Measurements from ENCODE around the gene TSNAXIP1.

TSNAXIP1 gene, protein sequence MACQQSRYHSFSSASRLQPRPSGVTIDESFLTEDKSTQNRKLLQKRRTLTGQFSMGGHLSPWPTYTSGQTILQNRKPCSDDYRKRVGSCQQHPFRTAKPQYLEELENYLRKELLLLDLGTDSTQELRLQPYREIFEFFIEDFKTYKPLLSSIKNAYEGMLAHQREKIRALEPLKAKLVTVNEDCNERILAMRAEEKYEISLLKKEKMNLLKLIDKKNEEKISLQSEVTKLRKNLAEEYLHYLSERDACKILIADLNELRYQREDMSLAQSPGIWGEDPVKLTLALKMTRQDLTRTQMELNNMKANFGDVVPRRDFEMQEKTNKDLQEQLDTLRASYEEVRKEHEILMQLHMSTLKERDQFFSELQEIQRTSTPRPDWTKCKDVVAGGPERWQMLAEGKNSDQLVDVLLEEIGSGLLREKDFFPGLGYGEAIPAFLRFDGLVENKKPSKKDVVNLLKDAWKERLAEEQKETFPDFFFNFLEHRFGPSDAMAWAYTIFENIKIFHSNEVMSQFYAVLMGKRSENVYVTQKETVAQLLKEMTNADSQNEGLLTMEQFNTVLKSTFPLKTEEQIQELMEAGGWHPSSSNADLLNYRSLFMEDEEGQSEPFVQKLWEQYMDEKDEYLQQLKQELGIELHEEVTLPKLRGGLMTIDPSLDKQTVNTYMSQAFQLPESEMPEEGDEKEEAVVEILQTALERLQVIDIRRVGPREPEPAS

DNA sequence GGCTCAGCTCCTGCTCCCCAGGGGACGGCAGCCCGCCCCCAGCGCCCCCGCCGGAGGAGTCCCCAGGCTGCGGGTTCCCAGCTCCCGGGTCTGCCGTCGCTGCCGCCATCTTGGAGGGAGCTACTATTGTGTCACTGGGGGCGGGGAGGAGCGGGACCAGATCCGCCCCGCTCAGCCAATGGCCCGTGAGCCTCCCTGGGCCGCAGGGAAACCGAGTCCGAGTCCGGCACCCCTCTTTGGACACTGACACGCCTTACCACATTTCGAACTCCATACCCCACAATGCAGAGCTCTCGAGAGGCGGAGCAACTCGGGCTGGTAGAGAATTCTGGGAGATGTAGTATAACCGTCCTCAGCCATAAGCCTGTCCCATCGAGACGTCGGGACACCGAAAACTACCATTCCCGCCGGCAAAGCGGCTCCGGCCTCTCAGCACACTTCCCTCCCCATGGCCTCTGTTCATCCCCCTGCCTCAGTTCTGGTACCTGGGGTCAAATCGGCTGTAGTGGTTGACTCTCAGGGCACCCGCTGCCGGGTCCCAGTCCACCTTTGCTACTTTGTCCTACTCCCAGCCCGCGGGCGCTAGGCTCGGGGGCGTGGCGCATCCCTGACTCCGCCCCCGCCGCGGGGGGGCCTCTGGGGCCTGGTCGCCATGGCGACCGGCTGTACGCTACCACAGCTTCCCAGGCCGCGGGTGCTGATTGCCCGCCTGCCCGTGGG lies at the start of gene TSNAXIP1, which contains the start of gene RANBP10:
TSS of gene TSNAXIP1 (plus strand) at position 462 of the 720 bp plus-strand sequence. CDS start 261 bp downstream, outside the sequence.
TSS of gene RANBP10 (minus strand) at position 133 of the 720 bp plus-strand sequence. CDS start at position 109, 24 bp downstream.
- peak; percentile 99 for DNase-seq

DNA sequence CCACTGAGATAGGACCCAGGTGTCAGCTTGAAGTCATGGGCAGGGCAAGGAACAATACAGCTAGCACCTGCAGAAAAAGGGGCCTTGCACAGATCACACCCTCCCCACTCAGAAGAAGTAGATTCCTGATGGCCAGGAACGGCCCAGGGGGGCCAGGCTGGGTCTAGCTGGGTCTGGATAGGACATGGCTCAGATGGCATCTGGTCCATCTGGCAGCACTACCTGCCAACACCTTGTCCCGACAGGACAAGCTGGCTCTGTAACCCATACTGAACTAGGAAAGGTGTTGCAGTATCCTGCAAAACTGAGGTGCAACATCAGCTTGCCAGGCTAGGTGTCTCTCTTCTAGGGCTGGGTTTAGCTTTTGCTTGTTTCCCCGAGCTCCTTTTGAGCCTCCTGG lies 48.7 kb upstream of the TSNAXIP1 start:
- no peak for DNase-seq

DNA sequence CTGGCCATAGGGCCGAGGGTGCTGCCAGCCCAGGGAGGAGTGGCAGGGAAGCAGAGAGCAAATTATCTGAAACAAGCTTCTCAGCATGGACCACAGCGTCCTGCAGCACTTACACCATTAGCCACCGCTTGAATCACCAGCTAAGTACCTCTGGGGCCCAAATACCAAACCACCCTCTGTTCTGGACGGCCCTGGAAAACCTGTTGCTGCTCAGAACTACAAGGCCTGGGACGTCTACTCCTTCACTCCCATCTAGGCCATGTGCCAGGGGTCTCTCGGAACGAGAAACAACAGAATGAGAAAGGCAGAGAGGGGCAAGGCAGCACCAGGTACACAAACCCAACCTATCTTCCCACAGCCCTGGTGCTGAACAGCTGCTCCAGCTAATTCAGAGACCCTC lies 47.7 kb upstream of the TSNAXIP1 start:
- no peak for DNase-seq

DNA sequence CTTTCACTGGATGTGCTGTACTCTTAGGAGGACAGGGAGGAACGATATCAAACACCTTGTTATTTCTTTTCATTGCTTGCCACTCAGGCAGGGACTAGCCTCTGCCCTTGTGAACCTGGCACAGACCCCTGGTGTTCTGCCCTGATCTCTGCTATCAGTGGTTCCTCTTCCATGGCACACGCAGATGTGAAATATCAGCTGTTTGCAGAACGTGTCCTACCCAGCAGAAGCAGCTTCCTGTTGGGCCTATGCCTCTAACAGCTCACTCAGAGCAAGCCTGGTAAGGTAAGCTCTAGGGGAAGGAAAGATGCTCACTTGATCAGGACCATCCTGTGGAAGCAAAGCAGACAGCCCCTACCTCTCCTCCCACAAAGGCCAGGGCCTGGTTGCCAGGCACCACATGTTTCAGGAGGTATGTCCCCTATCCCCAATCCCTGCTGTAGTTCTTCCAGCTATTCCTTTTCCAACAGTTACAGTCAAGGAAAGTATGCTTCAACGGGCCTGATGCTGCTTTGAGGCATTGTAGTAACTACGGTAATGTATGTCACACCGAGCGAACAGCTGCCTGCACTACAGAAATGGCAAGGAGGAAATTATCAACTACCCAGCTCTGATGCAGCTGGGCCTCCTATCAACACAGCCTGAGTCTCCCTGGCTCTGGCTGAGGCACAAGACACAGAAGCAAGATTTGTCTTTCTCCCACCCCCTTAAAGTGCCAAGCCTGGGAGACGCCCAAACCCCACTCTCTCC lies 46.3 kb upstream of the TSNAXIP1 start:
- DNase-seq: no peak

DNA sequence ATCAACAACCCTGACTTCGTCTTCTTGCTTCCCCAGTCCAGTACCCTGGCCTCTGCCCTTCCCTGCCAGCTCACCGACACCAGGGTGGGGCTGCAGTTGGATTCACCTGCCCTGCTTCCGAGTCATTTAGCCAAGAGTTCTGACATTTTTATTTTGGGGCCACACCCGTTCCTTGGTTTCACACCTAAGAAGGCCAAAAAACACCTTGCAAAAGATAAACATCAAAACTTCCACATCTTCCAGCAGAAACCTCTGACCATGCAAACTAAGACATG lies 45.8 kb upstream of the TSNAXIP1 start:
- no peak for DNase-seq

DNA sequence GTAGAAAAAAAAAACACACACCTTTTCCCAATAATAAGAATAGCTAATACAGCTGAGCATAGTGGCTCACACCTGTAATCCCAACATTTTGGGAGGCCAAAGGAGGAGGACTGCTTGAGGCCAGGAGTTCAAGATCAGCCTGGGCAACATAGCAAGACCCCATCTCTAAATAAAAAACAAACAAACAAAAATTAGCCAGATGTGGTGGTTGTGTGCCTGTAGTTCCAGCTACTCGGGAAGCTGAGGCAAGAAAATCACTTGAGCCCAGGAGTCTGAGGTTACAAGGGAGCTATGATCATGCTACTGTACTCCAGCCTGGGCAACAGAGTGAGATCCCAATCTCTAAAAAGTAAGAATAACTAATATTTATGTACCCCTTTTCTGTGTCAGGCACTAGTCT lies 44.8 kb upstream of the TSNAXIP1 start:
- DNase-seq: no peak

DNA sequence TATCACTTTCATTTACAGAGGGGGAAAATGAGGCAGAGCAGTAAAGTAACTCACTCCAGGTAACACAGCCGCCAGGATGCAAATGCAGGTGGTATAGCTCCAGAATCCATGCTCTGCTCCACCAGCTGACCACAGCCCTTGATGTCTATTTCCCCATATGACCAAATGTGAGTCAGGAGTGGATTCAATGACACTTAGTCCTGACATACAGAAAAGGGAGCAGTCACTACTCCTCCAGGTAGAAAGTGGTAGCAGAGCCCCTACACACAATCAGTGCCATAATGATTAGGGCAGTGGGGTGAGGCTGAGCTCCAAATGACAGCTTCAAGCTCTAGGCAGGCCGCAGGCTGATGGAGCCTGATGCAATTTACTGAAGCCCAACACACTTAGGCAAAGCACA lies 44.3 kb upstream of the TSNAXIP1 start:
- no peak for DNase-seq

DNA sequence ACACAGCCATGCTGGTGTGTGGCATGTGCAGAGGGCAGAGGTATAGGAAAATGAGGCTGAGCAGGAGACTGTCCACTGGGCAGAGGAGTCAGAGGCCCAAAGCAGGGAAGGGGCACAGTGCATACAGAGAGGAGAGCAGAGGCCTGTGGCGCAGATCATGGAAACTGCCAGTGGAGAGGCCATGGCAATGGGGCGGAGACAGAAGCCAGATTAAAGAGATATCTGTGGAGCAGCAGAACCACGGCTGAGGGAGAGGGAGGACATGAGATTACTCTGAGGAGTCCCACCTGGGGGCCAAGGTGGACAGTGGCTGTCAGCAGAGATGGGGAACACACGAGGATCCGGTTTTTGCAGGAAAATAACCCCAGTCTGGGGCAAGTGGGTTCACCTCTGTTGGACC lies 43.6 kb upstream of the TSNAXIP1 start:
- no peak for DNase-seq

DNA sequence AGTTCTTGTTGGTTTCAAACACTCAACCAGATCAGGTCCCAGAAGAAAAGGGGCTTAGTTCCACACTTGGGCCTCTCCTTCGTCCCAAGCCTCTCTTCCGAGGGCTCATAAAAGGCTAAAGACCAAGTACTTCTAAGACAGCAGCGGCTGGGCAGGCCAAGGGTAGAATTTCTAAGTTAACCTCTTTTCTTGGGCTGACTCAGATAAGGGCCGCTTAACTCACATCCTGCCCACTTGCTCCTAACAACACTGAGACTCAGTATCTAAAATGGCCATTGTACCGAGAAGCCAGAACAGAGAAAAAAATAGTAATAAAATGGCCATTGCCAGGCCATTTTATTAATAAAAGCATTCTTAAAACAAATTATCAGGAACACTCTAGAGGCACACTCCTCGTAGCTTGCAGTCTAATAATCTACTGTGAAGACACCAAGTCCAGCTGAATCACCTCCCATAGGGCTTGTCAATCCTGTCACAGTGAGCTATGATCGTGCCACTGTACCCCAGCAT lies 42.5 kb upstream of the TSNAXIP1 start:
- no peak for DNase-seq

DNA sequence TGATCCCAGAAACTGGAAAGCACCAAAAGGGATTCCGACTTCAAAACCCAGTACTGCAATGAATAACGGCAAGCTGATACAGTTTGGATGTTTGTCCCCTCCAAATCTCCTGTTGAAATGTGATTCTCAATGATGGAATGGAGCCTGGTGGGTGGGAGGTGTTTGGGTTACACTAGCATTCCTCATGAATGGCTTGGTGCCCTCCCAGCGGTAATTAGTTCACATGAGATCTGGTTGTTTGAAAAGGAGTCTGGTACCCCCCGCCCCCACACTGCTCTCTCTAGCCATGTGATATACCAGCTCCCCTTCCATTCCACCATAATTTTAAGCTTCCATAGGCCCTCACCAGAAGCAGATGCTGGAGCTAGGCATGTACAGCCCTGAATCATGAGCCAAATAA lies 40.4 kb upstream of the TSNAXIP1 start:
- DNase-seq: no peak

DNA sequence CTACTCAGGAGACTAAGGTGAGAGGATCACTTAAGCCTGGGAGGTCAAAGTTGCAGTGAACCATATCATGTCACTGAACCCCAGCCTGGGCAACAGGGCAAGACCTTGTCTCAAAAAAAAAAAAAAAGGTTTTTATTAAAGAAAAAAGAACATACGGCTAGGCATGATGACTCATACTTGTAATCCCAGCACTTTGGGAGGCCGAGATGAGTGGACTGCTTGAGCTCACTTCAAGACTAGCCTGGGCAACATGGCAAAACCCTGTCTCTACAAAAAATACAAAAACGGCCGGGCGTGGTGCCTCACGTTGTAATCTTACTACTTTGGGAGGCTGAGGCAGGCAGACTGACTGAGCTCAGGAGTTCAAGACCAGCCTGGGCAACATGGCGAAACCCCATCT lies 38.7 kb upstream of the TSNAXIP1 start:
- no peak for DNase-seq

DNA sequence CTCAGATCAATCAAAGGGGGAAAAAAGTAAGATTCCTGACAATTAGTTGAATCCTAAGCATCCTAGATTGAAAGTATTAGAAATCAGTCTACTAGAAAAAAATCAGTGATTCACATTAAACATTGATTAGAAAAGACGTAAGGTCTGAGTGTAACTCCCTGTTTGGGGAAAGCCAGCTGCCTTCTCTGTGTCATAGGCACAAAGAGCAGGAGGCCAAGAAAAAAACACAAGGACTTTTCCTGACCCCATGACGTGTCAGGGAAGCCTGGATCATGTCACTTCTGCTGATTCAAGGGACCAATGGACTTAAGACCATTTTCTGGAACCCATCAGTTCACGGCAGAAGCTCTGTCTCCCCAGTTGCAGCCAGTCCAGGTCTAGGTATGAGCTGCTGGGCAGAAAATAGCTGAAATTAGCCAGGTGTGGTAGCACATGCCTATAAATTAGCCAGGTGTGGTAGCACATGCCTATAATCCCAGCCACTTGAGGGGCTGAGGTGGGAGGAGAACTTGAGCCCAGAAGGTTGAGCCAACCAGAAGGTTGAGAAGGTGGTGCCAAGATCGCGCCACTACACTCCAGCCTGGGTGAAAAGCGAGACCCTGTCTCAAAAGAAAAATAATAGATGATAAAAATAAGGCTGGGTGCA lies 36.2 kb upstream of the TSNAXIP1 start:
- DNase-seq: peak; percentile 54

DNA sequence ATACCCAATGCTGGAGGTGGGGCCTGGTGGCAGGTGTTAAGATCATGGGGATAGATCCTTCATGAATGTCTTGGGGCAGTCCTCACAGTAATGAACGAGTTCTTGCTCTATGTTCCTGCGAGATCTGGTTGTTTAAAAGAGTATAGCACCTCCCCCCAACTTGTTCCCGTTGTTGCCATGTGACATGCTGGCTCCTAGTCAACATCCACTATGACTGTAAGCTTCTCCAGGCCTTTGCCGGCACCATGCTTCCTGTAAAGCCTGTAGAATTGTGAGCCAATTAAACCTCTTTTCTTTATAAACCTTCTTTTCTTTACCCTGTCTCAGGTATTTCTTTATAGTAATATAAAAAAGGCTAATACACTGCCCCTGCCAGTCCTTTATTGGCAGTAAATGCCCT lies 33.6 kb upstream of the TSNAXIP1 start:
- DNase-seq: no peak

DNA sequence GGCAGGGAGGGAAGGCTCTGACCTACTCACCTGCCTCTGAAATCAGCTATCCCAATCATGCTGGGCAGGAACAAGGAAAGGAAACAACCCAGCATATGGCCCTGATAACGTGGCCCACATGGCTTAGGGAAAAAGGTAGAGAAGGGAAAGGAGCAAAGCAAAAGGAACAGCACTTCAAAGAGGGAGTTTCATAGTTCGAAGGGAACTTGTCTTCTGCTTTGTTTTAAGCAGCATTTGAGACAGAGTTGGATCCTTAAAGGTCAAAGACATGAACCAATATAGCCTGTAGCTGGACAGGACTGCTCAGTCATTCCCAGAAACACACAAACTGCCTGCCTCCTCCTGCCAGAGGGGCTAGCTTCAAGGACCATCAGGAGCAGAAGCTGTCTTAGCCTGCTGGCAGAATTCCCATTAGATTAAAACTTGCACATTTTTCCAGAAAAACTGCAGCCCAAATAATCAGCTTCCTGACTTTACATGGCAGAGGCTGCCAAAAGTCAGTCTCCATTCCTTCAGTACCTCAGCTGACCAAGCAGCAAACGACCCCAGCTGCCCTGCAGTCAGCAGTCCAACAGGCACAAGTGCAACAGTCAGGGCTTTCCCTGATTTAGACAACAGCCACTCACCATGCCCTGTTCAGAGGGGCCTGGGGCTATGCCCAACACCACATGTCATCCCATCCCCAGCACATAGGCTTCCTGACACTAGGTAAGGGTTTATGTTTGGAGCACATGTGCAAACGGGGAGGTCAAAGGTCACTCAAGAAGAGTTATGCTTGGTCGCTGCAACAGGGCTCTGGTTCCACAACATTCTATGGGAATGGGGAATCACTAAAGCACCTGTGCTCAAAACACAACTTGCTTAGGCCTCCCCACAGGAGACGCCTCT lies 32.9 kb upstream of the TSNAXIP1 start:
- DNase-seq: no peak

DNA sequence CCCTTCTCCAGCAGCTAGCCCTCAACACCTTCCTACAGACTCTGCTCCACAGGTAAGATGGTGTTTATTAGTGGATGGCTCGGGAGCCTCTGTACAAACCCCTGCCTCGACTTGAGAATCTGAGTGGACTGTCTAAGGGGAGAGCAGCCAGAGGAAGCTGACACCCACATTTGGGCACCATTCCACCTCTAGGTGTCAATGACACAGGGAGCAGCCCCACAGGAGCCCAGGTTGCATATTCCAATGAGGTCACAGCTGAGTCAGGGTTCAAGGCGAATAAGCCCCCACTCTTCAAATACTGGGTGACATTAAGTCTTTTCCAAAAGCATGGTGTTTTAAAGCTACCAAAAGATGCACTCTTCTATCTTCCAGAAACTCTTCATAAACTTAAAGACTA lies 32.2 kb upstream of the TSNAXIP1 start:
- no peak for DNase-seq

DNA sequence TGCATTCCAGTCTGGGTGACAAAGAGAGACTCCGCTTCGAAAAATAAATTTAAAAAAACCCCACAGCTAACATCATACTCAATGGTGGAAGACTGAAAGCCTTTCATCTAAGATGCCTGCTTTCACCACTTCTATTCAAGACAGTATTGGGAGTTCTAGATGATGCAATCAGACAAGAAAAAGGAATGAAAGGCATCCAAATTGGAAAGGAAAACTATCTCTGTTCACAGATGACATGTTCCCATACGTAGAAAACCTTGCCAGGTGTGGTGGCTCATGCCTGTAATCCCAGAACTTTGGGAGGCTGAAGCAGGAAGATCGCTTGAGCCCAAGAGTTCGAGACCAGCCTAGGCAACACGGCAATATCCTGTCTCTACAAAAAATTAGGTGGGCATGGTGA lies 31.4 kb upstream of the TSNAXIP1 start:
- DNase-seq: no peak

DNA sequence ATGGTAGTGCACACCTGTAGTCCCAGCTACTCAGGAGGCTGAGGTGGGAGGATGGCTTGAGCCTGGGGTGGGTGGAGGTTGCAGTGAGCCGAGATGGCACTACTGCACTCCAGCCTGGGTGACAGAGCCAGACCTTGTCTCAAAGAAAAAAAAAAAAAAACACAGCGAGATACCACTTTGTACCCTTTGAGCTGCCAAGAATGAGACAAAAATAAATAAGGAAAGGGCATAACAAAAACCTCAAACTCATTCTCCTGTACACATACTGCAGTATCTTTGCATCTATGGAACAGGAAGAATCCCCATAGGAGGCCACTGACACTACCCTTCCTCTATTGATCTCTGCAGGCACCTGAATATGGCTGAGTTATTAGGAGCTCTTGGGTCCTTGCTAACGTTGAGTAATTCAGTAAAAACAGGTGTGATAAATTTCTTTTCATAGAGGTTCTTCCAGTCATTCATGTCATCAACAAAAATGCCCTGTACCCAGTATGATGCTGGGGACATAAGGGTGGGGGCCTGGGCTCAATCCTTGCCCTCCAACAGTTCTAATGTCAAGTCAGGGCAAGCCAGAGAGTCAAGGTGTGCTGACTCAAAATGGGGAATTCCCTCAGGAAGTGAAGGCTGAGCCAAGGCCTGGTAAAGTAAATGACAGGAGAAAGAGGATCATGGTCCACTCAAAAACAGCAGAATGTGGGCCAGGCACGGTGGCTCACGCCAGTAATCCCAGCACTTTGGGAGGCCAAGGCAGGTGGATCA lies 27.3 kb upstream of the TSNAXIP1 start:
- DNase-seq: no peak

DNA sequence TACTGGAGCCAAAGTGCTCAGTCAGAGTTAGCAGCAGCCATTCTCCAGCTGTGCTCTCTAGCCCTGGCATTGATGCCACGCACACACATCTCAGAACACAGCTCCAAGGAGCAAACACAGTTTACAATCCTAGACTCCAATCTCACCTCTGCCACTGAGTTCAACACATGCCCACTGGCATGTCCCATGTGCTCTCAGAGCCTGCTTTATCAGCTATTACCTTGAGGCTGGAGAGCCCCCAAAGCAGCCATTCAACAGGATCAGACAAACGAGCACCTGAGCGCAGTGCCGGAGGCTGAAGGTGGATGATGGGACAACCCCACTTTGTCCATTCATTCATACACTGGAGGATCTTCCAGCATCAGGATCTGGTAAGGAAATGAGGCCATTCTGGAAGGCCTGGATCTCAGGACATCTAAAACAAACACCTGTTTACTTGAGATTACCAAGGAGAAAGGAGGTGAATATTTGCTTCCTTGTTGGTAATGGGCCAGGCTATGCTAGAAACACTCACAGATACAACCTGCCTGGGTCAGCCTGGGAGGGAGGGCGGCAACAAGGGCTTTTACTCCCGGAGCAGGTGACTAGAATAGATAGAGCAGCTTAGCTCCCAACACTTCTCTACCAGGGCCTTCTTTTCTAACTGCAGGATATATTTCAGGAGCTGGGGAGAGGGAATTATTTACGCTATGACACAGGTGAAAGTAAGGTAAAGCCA lies 25.7 kb upstream of the TSNAXIP1 start:
- no peak for DNase-seq

DNA sequence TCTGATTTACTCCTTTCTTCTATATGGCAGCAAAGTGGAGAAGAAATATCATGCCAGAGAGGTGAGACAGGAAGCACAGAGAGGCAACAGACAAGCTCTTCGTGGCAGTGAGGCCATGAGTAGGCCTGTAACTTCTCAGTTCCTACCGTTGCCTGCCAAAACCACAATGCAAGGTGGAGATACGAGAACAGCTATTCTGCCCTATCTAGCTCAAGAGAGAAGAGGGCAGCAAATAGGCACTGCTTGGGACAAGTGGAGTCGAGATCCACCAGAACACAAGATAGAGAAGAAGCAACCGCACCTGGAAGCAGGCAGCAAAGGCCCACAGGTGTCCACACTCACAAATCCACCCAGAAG lies 25.1 kb upstream of the TSNAXIP1 start:
- no peak for DNase-seq

Measured in eye (tissue), 1 donor.